Hepatocyte (in vitro differentiated cells): ENCODE data around the gene SIK3. TPM values are rescaled to one million over a fixed set of nuclear protein-coding genes. Genes with fewer than 3 reads are reported as not detected.

Experiments
- DNase-seq: peaks from one replicate; pipeline ENCODE4 v3.0.0-alpha.2; 2016; ENCODE audit warnings: low spot score
- H2AFZ ChIP-seq: fragments of 200-600 bp; sonication (generic); 2 replicates; pipeline ENCODE4 v1.6.0; 2016; ENCODE audit warnings: antibody characterized with exemption, mild to moderate bottlenecking
- H3K27ac ChIP-seq: fragments of 200-600 bp; sonication (generic); 2 replicates; pipeline ENCODE4 v1.5.1; 2016; ENCODE audit warnings: mild to moderate bottlenecking
- H3K27me3 ChIP-seq: fragments of 200-600 bp; sonication (generic); 2 replicates; pipeline ENCODE4 v1.6.1; 2016
- H3K36me3 ChIP-seq: fragments of 200-600 bp; sonication (generic); replicated peaks from 2 replicates; pipeline ENCODE4 v1.5.1; 2016; ENCODE audit warnings: low read depth; ENCODE audit not compliant: insufficient read depth
- H3K4me1 ChIP-seq: fragments of 200-600 bp; sonication (generic); 2 replicates; pipeline ENCODE4 v1.5.1; 2016; ENCODE audit warnings: mild to moderate bottlenecking, moderate library complexity; ENCODE audit not compliant: insufficient read depth
- H3K4me2 ChIP-seq: fragments of 200-600 bp; sonication (generic); 2 replicates; pipeline ENCODE4 v1.6.0; 2016
- H3K4me3 ChIP-seq: fragments of 200-600 bp; sonication (generic); 2 replicates; pipeline ENCODE4 v1.5.1; 2016; ENCODE audit warnings: mild to moderate bottlenecking
- H3K79me2 ChIP-seq: fragments of 200-600 bp; sonication (generic); 2 replicates; pipeline ENCODE4 v1.6.0; 2017; ENCODE audit warnings: mild to moderate bottlenecking
- H3K9me2 ChIP-seq: fragments of 200-600 bp; sonication (generic); replicated peaks from 2 replicates; pipeline ENCODE4 v1.6.0; 2017; ENCODE audit warnings: mild to moderate bottlenecking; ENCODE audit not compliant: insufficient read depth
- H3K9me3 ChIP-seq: fragments of 200-600 bp; sonication (generic); 2 replicates; pipeline ENCODE4 v1.5.1; 2016; ENCODE audit warnings: low read depth, mild to moderate bottlenecking
- H4K20me1 ChIP-seq: fragments of 200-600 bp; sonication (generic); 2 replicates; pipeline ENCODE4 v1.6.0; 2016; ENCODE audit warnings: mild to moderate bottlenecking; ENCODE audit not compliant: insufficient read depth, poor library complexity, severe bottlenecking
- CTCF ChIP-seq: fragments of 200-600 bp; sonication (generic); IDR thresholded peaks from 2 replicates; pipeline ENCODE4 v1.5.1; 2016; ENCODE audit warnings: antibody characterized with exemption, mild to moderate bottlenecking; ENCODE audit not compliant: poor library complexity
- EZH2 ChIP-seq: fragments of 200-600 bp; sonication (generic); IDR thresholded peaks from 2 replicates; pipeline ENCODE4 v1.6.1; 2016; ENCODE audit warnings: antibody characterized with exemption, mild to moderate bottlenecking, borderline replicate concordance
- EZH2phosphoT487 ChIP-seq: fragments of 200-600 bp; sonication (generic); IDR thresholded peaks from one replicate; pipeline ENCODE4 v1.6.1; 2018; ENCODE audit warnings: antibody characterized with exemption, mild to moderate bottlenecking, low read depth, moderate library complexity; ENCODE audit not compliant: unreplicated experiment, severe bottlenecking
- WGBS: methylation state at CpG from one replicate; pipeline ENCODE4 v1.1.6; 2016; ENCODE audit warnings: low lambda C conversion rate; ENCODE audit errors: missing lambda C conversion rate; 5-methylcytosine and 5-hydroxymethylcytosine counted together
- polyA plus RNA-seq: library from polyadenylated mRNA; unstranded; fragments of >200 nt; fragmentation: Nextera tagmentation; extraction: Ambion mirVana; gene quantifications from 2 replicates; pipeline ENCODE4 v1.2.1, GENCODE V29; 2016
- total RNA-seq: library from RNA; depleted of rRNA; stranded (reverse); fragments of >200 nt; gene quantifications from 2 replicates; pipeline ENCODE4 v1.2.3, GENCODE V29; 2014

SIK3 gene
- total and polyA plus RNA-seq, 2 experiments from 2014 or later: 15.8 to 17.7 TPM

DNA sequence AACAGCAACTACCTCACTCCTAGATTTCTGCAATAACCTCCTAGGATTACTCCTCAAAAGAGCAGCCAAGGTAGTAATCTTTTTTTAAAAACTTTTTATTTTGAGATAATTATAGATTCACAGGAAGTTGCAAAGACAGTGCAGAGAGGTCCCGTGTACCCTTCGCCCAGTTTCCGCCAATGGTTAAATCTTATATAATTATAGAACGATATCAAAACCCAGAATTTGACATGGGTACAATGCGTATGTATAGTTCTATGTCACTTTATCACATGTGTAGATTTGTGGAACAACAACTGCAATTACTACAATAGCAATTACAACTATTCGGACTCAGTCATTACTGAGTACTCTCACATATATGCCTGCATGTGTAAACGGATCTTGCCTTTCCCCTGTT lies 166.0 kb downstream of the SIK3 start:
- H2AFZ ChIP-seq: no peak overlapping the region
- peaks cover 11% of the 10 kb centered on the region for H3K4me1 ChIP-seq
- WGBS: 98% methylated on average over 7 of the region's 7 CpGs
- DNase-seq: no peak
- H3K27ac ChIP-seq: no peak overlapping the region
- H3K79me2 ChIP-seq: peaks cover 3% of the 10 kb centered on the region
- no peaks in the 10 kb centered on the region for H4K20me1 ChIP-seq
- H3K27me3 ChIP-seq: no peaks in the 10 kb centered on the region
- no peak overlapping the region for H3K4me2 ChIP-seq
- no peaks in the 10 kb centered on the region for H3K9me3 ChIP-seq
- TF ChIP-seq EZH2 (no peak), CTCF (no peak), EZH2phosphoT487 (no peak)
- H3K9me2 ChIP-seq: no peaks in the 10 kb centered on the region
- no peaks in the 10 kb centered on the region for H3K36me3 ChIP-seq
- H3K4me3 ChIP-seq: no peak overlapping the region

DNA sequence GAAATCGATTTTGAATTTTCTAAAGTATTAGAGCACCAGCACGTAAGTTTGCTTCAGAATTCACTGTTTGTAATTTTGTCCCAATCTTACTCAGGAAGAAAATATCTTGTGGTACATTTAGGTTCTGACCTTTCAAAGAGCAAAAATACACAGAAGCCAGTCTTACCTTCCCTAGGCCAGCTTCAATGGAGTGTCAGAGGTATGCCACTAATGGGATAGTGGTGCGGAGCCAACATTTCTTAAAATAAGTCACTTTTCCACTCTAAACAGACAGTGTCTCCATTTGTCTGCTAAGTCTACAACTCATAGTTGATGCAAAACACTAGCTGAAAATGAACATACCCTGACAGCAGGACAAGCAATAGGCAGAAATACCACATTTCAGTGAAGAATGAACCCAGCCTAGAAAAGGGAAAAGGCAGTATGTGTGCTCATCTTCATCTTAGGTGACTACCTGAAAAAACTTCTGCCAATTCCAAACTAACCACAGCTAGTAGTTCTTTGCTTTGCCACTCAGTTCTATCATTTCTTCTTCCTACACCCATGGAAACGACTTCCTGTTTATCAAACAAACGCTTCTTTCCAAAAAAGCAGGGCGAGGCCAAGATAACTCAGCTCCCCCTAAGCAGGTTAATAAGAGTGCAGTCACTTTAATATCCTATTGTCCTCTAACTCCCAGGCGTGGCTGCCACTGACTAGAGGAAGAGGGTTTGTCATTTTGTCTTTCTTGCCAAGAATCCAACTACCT lies 166.8 kb downstream of the SIK3 start:
- H2AFZ ChIP-seq: no peak overlapping the region
- no peak overlapping the region for H3K27ac ChIP-seq
- no peaks in the 10 kb centered on the region for H4K20me1 ChIP-seq
- H3K27me3 ChIP-seq: no peaks in the 10 kb centered on the region
- no peaks in the 10 kb centered on the region for H3K9me2 ChIP-seq
- no peak overlapping the region for H3K4me3 ChIP-seq
- TF ChIP-seq EZH2: no peak
- TF ChIP-seq CTCF: no peak
- TF ChIP-seq EZH2phosphoT487: no peak
- 84% methylated on average over 7 of the region's 7 CpGs for WGBS
- peaks cover 3% of the 10 kb centered on the region for H3K79me2 ChIP-seq
- peaks cover 11% of the 10 kb centered on the region for H3K4me1 ChIP-seq
- H3K36me3 ChIP-seq: no peaks in the 10 kb centered on the region
- no peak for DNase-seq
- H3K4me2 ChIP-seq: no peak overlapping the region
- H3K9me3 ChIP-seq: no peaks in the 10 kb centered on the region

GRCh38 chr11:116930586-116930985 lies 167.6 kb downstream of the SIK3 start:
- Histone ChIP-seq H3K27ac (no peak overlapping the region), H3K27me3 (no peaks in the 10 kb centered on the region), H3K4me2 (peak overlapping the region; percentile 39), H3K4me1 (peaks cover 11% of the 10 kb centered on the region), H3K4me3 (no peak overlapping the region), H3K36me3 (no peaks in the 10 kb centered on the region), H3K79me2 (peaks cover 3% of the 10 kb centered on the region), H3K9me2 (no peaks in the 10 kb centered on the region), H3K9me3 (no peaks in the 10 kb centered on the region), H2AFZ (no peak overlapping the region), H4K20me1 (no peaks in the 10 kb centered on the region)
- DNase-seq: no peak
- TF ChIP-seq EZH2 (no peak), EZH2phosphoT487 (no peak), CTCF (no peak)
- WGBS: 52% methylated on average over 2 of the region's 2 CpGs
